Left lung (tissue), 10 donors: ENCODE results near the gene ADNP. TPM values are rescaled to one million over a fixed set of nuclear protein-coding genes. Genes with fewer than 3 reads are reported as not detected.

ENCODE experiments used
- ATAC-seq: fragments of 200-7000 bp; cut with Tn5 transposase; one replicate; pipeline ENCODE4 v1.9.1; 2020; ENCODE audit warnings: moderate library complexity
- DNase-seq, 4 donors: peaks; one replicate each; pipeline ENCODE4 v3.0.0-alpha.2; 2013 to 2020
- H3K27ac ChIP-seq, 2 donors: fragments of 200-600 bp; sonication (generic) in 1 of 2; one replicate each; pipeline versions ENCODE4 v1.5.0 to v1.8.0; 2020 to 2021
- H3K27me3 ChIP-seq, 2 donors: fragments of 200-600 bp; sonication (generic) in 1 of 2; one replicate each; pipeline versions ENCODE4 v1.5.0 to v1.8.0; 2020 to 2021
- H3K36me3 ChIP-seq, 2 donors: fragments of 200-600 bp; sonication (generic) in 1 of 2; one replicate each; pipeline versions ENCODE4 v1.5.0 to v1.8.0; 2020 to 2021
- H3K4me1 ChIP-seq, 2 donors: fragments of 200-600 bp; one replicate each; pipeline ENCODE4 v1.8.0; 2021
- H3K4me3 ChIP-seq, 2 donors: fragments of 200-600 bp; sonication (generic) in 1 of 2; one replicate each; pipeline versions ENCODE4 v1.5.0 to v1.8.0; 2020 to 2021; ENCODE audit warnings: mild to moderate bottlenecking in 1 of 2
- H3K9me3 ChIP-seq, 2 donors: fragments of 200-600 bp; sonication (generic) in 1 of 2; one replicate each; pipeline versions ENCODE4 v1.5.0 to v1.8.0; 2020 to 2021
- CTCF ChIP-seq, 2 donors: fragments of 200-600 bp; sonication (generic) in 1 of 2; IDR thresholded peaks; one replicate each; pipeline versions ENCODE4 v1.5.0 to v1.8.0; 2021; ENCODE audit warnings: antibody characterized with exemption in 2 of 2
- intact Hi-C, 2 donors: fragments of 100-400 bp; cut with DNase I; formaldehyde crosslinking; loops; one replicate each; pipeline versions ENCODE4 v1.11.2 to v1.14.2; 2022
- polyA plus RNA-seq, 6 donors: library from polyadenylated mRNA; unstranded; fragments of 120-200 nt; gene quantifications; one replicate each; pipeline ENCODE4 v1.2.1, GENCODE V29; 2013; ENCODE audit not compliant: insufficient read length in 6 of 6
- total RNA-seq, 2 donors: library from RNA; stranded (reverse); fragmentation: NEBNext Ultra II Directional; extraction: Animal tissue kit (Norgen Biotek cat#: 25700); gene quantifications; one replicate each; pipeline ENCODE4 v1.2.1, GENCODE V29; 2021
- donor health status: DM: no; HTN: yes; CAD: no.
- donor health status: DM: no; HTN: no; CAD: no.

Gene ADNP
- total and polyA plus RNA-seq, 8 donors, result 51.9 to 130 (median 112) TPM

GRCh38 chr20:50929299-50930138 is 1.7 kb downstream of the ADNP start:
- DNase-seq (peak; percentile 83 to 96 (median 88)), ATAC-seq (peak; percentile 84)
- H3K4me3 ChIP-seq, result peak overlapping the region; percentile 68 to 80
- peaks cover 11 to 62% of the 10 kb centered on the region in 2 donors for H3K4me1 ChIP-seq
- peak; percentile 79 to 81 for TF ChIP-seq CTCF (IDR thresholded peaks at IDR 0.05)
- peaks cover 0 to 12% of the 10 kb centered on the region in 2 donors for H3K36me3 ChIP-seq
- H3K27ac ChIP-seq, result peak overlapping the region; percentile 60 to 98
- no peaks in the 10 kb centered on the region for H3K27me3 ChIP-seq
- intact Hi-C loops, result loop anchor here in 1 of 2 donors (10.0 kb wide), 1 partner anchor 135 kb away; the partner anchor contains the start of gene BCAS4
- H3K9me3 ChIP-seq, result no peaks in the 10 kb centered on the region

GRCh38 chr20:50928469-50928868 is 2.8 kb downstream of the ADNP start:
- DNase-seq (no peak), ATAC-seq (no peak)
- H3K9me3 ChIP-seq, result no peaks in the 10 kb centered on the region
- peaks cover 0 to 6% of the 10 kb centered on the region in 2 donors for H3K36me3 ChIP-seq
- TF ChIP-seq CTCF (IDR thresholded peaks at IDR 0.05), result no peak
- no peaks in the 10 kb centered on the region for H3K27me3 ChIP-seq
- intact Hi-C loops, result loop anchor here in 1 of 2 donors (10.0 kb wide), 1 partner anchor 134 kb away; the partner anchor contains the start of gene BCAS4
- peak overlapping the region in 1 of 2 donors; percentile 80 for H3K4me3 ChIP-seq
- H3K4me1 ChIP-seq, result peaks cover 11 to 71% of the 10 kb centered on the region in 2 donors
- peak overlapping the region in 1 of 2 donors; percentile 98 for H3K27ac ChIP-seq

- no peak for TF ChIP-seq CTCF (IDR thresholded peaks at IDR 0.05)
- intact Hi-C loops, result loop anchor here in 1 of 2 donors (10.0 kb wide), 1 partner anchor 132 kb away; the partner anchor contains the start of gene BCAS4
Observed at GRCh38 chr20:50926530-50926929, 4.7 kb downstream of the ADNP start.

GRCh38 chr20:50924261-50924920 is 6.8 kb downstream of the ADNP start:
- TF ChIP-seq CTCF (IDR thresholded peaks at IDR 0.05), result no peak
- peaks cover 13 to 94% of the 10 kb centered on the region in 2 donors for H3K4me1 ChIP-seq
- no peak overlapping the region for H3K27ac ChIP-seq
- H3K4me3 ChIP-seq, result no peak overlapping the region
- H3K36me3 ChIP-seq, result peaks cover 0 to 7% of the 10 kb centered on the region in 2 donors
- no peak for DNase-seq
- no peaks in the 10 kb centered on the region for H3K27me3 ChIP-seq
- H3K9me3 ChIP-seq, result no peaks in the 10 kb centered on the region
- no peak for ATAC-seq
- intact Hi-C loops, result loop anchor here in 1 of 2 donors (10.0 kb wide), 1 partner anchor 130 kb away; the partner anchor contains the start of gene BCAS4

More at GRCh38 chr20:50926530-50926929, 4.7 kb downstream of the ADNP start:
- H3K4me3 ChIP-seq, result no peak overlapping the region
- H3K36me3 ChIP-seq, result peaks cover 0 to 7% of the 10 kb centered on the region in 2 donors
- no peak overlapping the region for H3K27ac ChIP-seq
- H3K4me1 ChIP-seq, result peaks cover 13 to 81% of the 10 kb centered on the region in 2 donors
- ATAC-seq, result no peak
- H3K27me3 ChIP-seq, result no peaks in the 10 kb centered on the region
- DNase-seq, result no peak
- no peaks in the 10 kb centered on the region for H3K9me3 ChIP-seq
